ENCODE measurements around the gene ERI3. TPM values are rescaled to one million over a fixed set of nuclear protein-coding genes. Genes with fewer than 3 reads are reported as not detected.

ERI3 gene
- total RNA-seq, 1 experiment from 2014 or later = 74.7 TPM

DNA sequence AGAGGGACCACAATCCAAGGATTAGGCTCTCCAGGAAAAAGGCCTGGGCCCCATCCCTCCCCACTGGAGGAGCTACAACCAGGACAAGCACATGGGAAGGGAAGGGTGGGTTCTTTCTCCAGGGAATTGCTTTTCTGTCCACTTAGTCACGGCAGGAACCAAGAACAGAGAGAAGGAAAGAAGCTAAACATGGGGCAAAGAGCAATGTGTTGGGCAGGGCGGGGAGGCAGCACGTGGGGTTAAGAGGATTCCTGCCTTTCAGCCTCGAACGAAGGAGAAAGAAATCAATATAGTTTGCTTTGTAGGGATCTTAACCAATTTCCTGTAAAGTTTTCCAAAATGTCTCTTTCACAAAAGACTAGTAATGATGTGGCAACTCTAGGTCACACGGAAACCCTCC is 21.7 kb downstream of the ERI3 start:
- no peak for TF ChIP-seq JUN (CRISPR knock-in tag; IDR thresholded peaks at IDR 0.05)
- TF ChIP-seq FOXJ3 (CRISPR knock-in tag; IDR thresholded peaks at IDR 0.05; ENCODE audit: borderline replicate concordance) = no peak
- TF ChIP-seq, protein P1, sequence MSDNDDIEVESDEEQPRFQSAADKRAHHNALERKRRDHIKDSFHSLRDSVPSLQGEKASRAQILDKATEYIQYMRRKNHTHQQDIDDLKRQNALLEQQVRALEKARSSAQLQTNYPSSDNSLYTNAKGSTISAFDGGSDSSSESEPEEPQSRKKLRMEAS (CRISPR knock-in tag; IDR thresholded peaks at IDR 0.05) = no peak
- TF ChIP-seq, protein P2, sequence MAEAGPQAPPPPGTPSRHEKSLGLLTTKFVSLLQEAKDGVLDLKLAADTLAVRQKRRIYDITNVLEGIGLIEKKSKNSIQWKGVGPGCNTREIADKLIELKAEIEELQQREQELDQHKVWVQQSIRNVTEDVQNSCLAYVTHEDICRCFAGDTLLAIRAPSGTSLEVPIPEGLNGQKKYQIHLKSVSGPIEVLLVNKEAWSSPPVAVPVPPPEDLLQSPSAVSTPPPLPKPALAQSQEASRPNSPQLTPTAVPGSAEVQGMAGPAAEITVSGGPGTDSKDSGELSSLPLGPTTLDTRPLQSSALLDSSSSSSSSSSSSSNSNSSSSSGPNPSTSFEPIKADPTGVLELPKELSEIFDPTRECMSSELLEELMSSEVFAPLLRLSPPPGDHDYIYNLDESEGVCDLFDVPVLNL (CRISPR knock-in tag; IDR thresholded peaks at IDR 0.05; ENCODE audit: borderline replicate concordance, low read depth) = no peak
- TF ChIP-seq JAZF1 (CRISPR knock-in tag; IDR thresholded peaks at IDR 0.05) = no peak
- TF ChIP-seq, protein P3, sequence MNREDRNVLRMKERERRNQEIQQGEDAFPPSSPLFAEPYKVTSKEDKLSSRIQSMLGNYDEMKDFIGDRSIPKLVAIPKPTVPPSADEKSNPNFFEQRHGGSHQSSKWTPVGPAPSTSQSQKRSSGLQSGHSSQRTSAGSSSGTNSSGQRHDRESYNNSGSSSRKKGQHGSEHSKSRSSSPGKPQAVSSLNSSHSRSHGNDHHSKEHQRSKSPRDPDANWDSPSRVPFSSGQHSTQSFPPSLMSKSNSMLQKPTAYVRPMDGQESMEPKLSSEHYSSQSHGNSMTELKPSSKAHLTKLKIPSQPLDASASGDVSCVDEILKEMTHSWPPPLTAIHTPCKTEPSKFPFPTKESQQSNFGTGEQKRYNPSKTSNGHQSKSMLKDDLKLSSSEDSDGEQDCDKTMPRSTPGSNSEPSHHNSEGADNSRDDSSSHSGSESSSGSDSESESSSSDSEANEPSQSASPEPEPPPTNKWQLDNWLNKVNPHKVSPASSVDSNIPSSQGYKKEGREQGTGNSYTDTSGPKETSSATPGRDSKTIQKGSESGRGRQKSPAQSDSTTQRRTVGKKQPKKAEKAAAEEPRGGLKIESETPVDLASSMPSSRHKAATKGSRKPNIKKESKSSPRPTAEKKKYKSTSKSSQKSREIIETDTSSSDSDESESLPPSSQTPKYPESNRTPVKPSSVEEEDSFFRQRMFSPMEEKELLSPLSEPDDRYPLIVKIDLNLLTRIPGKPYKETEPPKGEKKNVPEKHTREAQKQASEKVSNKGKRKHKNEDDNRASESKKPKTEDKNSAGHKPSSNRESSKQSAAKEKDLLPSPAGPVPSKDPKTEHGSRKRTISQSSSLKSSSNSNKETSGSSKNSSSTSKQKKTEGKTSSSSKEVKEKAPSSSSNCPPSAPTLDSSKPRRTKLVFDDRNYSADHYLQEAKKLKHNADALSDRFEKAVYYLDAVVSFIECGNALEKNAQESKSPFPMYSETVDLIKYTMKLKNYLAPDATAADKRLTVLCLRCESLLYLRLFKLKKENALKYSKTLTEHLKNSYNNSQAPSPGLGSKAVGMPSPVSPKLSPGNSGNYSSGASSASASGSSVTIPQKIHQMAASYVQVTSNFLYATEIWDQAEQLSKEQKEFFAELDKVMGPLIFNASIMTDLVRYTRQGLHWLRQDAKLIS (CRISPR knock-in tag; IDR thresholded peaks at IDR 0.05; ENCODE audit: borderline replicate concordance) = no peak
- no peak for TF ChIP-seq CREM (CRISPR knock-in tag; IDR thresholded peaks at IDR 0.05)
- no peak for TF ChIP-seq ZNF232 (CRISPR knock-in tag; IDR thresholded peaks at IDR 0.05)
- TF ChIP-seq FOXP1 (CRISPR knock-in tag; IDR thresholded peaks at IDR 0.05; ENCODE audit: borderline replicate concordance) = no peak
- TF ChIP-seq GTF2I (CRISPR knock-in tag; conservative IDR thresholded peaks at IDR 0.05) = no peak
- TF ChIP-seq, protein P4, sequence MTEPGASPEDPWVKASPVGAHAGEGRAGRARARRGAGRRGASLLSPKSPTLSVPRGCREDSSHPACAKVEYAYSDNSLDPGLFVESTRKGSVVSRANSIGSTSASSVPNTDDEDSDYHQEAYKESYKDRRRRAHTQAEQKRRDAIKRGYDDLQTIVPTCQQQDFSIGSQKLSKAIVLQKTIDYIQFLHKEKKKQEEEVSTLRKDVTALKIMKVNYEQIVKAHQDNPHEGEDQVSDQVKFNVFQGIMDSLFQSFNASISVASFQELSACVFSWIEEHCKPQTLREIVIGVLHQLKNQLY (CRISPR knock-in tag; IDR thresholded peaks at IDR 0.05) = no peak
- TF ChIP-seq MXD4 (CRISPR knock-in tag; IDR thresholded peaks at IDR 0.05; ENCODE audit: borderline replicate concordance) = no peak
- TF ChIP-seq, protein P5, sequence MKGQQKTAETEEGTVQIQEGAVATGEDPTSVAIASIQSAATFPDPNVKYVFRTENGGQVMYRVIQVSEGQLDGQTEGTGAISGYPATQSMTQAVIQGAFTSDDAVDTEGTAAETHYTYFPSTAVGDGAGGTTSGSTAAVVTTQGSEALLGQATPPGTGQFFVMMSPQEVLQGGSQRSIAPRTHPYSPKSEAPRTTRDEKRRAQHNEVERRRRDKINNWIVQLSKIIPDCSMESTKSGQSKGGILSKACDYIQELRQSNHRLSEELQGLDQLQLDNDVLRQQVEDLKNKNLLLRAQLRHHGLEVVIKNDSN (CRISPR knock-in tag; IDR thresholded peaks at IDR 0.05) = no peak
- H3K4me3 Mint-ChIP-seq = no peak overlapping the region

DNA sequence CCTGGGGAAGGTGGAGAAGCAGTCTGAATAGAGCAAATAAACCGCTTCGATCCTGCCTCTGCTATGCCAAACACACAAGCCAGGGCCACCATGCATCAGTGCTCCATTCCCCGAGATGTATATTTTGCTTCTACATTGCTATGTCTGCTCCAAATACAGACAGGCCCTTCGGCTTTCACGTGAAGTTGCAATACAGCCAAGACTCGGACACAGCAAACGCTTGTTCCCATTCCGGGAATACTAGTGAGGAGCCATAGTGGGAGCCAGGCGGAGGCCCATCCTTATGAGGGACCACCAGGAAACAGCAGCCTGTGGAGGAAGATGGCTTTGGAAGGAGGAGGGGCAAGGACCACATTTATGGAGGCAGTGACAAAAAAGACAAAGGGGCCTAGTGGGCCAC is 22.6 kb downstream of the ERI3 start:
- Mint-ChIP-seq H3K9me3 (no peaks in the 10 kb centered on the region), H3K4me1 (peaks cover 28% of the 10 kb centered on the region)
- POLR2A ChIA-PET = no interaction called here
- TF ChIP-seq ZNF396 (CRISPR knock-in tag; IDR thresholded peaks at IDR 0.05; ENCODE audit: borderline replicate concordance) = no peak
- TF ChIP-seq, protein P6, sequence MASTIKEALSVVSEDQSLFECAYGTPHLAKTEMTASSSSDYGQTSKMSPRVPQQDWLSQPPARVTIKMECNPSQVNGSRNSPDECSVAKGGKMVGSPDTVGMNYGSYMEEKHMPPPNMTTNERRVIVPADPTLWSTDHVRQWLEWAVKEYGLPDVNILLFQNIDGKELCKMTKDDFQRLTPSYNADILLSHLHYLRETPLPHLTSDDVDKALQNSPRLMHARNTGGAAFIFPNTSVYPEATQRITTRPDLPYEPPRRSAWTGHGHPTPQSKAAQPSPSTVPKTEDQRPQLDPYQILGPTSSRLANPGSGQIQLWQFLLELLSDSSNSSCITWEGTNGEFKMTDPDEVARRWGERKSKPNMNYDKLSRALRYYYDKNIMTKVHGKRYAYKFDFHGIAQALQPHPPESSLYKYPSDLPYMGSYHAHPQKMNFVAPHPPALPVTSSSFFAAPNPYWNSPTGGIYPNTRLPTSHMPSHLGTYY (CRISPR knock-in tag; IDR thresholded peaks at IDR 0.05) = no peak
- TF ChIP-seq, protein P7, sequence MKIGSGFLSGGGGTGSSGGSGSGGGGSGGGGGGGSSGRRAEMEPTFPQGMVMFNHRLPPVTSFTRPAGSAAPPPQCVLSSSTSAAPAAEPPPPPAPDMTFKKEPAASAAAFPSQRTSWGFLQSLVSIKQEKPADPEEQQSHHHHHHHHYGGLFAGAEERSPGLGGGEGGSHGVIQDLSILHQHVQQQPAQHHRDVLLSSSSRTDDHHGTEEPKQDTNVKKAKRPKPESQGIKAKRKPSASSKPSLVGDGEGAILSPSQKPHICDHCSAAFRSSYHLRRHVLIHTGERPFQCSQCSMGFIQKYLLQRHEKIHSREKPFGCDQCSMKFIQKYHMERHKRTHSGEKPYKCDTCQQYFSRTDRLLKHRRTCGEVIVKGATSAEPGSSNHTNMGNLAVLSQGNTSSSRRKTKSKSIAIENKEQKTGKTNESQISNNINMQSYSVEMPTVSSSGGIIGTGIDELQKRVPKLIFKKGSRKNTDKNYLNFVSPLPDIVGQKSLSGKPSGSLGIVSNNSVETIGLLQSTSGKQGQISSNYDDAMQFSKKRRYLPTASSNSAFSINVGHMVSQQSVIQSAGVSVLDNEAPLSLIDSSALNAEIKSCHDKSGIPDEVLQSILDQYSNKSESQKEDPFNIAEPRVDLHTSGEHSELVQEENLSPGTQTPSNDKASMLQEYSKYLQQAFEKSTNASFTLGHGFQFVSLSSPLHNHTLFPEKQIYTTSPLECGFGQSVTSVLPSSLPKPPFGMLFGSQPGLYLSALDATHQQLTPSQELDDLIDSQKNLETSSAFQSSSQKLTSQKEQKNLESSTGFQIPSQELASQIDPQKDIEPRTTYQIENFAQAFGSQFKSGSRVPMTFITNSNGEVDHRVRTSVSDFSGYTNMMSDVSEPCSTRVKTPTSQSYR (CRISPR knock-in tag; IDR thresholded peaks at IDR 0.05) = no peak
- TF ChIP-seq, protein P8, sequence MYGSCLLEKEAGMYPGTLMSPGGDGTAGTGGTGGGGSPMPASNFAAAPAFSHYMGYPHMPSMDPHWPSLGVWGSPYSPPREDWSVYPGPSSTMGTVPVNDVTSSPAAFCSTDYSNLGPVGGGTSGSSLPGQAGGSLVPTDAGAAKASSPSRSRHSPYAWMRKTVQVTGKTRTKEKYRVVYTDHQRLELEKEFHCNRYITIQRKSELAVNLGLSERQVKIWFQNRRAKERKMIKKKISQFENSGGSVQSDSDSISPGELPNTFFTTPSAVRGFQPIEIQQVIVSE (CRISPR knock-in tag; IDR thresholded peaks at IDR 0.05; ENCODE audit: borderline replicate concordance) = no peak
- no peak for TF ChIP-seq IRF2 (CRISPR knock-in tag; IDR thresholded peaks at IDR 0.05; ENCODE audit: borderline replicate concordance, low read depth)
- TF ChIP-seq, protein P9, sequence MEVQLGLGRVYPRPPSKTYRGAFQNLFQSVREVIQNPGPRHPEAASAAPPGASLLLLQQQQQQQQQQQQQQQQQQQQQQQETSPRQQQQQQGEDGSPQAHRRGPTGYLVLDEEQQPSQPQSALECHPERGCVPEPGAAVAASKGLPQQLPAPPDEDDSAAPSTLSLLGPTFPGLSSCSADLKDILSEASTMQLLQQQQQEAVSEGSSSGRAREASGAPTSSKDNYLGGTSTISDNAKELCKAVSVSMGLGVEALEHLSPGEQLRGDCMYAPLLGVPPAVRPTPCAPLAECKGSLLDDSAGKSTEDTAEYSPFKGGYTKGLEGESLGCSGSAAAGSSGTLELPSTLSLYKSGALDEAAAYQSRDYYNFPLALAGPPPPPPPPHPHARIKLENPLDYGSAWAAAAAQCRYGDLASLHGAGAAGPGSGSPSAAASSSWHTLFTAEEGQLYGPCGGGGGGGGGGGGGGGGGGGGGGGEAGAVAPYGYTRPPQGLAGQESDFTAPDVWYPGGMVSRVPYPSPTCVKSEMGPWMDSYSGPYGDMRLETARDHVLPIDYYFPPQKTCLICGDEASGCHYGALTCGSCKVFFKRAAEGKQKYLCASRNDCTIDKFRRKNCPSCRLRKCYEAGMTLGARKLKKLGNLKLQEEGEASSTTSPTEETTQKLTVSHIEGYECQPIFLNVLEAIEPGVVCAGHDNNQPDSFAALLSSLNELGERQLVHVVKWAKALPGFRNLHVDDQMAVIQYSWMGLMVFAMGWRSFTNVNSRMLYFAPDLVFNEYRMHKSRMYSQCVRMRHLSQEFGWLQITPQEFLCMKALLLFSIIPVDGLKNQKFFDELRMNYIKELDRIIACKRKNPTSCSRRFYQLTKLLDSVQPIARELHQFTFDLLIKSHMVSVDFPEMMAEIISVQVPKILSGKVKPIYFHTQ (CRISPR knock-in tag; IDR thresholded peaks at IDR 0.05) = no peak

More for the DNA sequence above, 21.7 kb downstream of the ERI3 start:
- Mint-ChIP-seq H3K36me3 (peaks cover 34% of the 10 kb centered on the region), H3K4me1 (peaks cover 20% of the 10 kb centered on the region), H3K27me3 (ENCODE audit: low read depth) (no peaks in the 10 kb centered on the region), H3K27ac (no peak overlapping the region), H3K9me3 (peaks cover 2% of the 10 kb centered on the region)
- CTCF ChIA-PET = interaction anchor here (1.1 kb wide), 1 partner anchor 45 kb away, joined by 3 read pairs; no protein-coding TSS in a partner anchor
- DNase-seq (ENCODE audit: low spot score) (no peak), ATAC-seq (no peak)
- POLR2A ChIA-PET = no interaction called here

More for the DNA sequence above, 22.6 kb downstream of the ERI3 start:
- ATAC-seq = no peak
- CTCF ChIA-PET = interaction anchor here (0.9 kb wide), 1 partner anchor 16 kb away, joined by 3 read pairs; no protein-coding TSS in a partner anchor
- H3K27me3 Mint-ChIP-seq (ENCODE audit: low read depth) = no peaks in the 10 kb centered on the region
- no peak for DNase-seq (ENCODE audit: low spot score)
- H3K27ac Mint-ChIP-seq = 0 out of 2 replicates have a peak overlapping the region, but pooled peaks have one; percentile 48
- H3K4me3 Mint-ChIP-seq = no peak overlapping the region
- H3K36me3 Mint-ChIP-seq = peaks cover 25% of the 10 kb centered on the region

All from WTC11 (cell line).